NCI-H2227 (cell line): ENCODE results near the gene TMEM143.
A peak's percentile ranks its signal among the peaks of the same experiment; 100 is the strongest.
"Not testable (repeated sequence)": the region's sequence is repeated elsewhere in the genome, so short reads cannot be mapped to it uniquely, and the experiment has no call there.

Experiments
- DNase-seq: peaks from one replicate; lab custom pipeline; 2025; ENCODE audit not compliant: unreplicated experiment; lab: John Stamatoyannopoulos, UW

The TMEM143 gene

GRCh38 chr19:48391100-48392005 is 27.6 kb upstream of the TMEM143 start, which contains the start of gene KDELR1:
KDELR1 (minus strand) TSS chr19:48391551; CDS start chr19:48391358, 193 bp downstream.
- peak; percentile 68 for DNase-seq

GRCh38 chr19:48390188-48391099 is 26.7 kb upstream of the TMEM143 start:
- DNase-seq: peak; percentile 29

- no peak for DNase-seq
Measured at GRCh38 chr19:48386981-48387380, 23.2 kb upstream of the TMEM143 start.

GRCh38 chr19:48385461-48386087 is 21.8 kb upstream of the TMEM143 start:
- DNase-seq: no peak

DNA sequence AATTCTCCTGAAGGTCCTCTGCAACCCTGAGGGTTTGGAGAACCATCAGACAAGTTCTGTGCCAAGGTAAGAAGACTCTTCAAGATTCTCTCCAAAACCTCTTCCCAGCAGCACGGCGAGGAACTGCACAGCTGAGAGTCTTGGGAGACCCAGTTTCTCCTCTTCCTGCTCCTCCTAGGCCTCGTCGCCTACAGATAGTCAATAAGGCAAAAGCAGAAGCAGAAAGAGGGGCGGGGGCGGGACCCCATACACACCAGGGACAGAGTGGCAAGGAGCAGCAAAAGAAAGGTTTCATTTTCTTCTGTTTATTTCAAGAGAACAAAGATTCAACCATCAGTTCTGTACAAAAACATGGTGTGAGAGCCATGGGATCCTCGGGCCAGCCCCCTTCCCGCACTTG is 18.5 kb upstream of the TMEM143 start:
- no peak for DNase-seq

DNA sequence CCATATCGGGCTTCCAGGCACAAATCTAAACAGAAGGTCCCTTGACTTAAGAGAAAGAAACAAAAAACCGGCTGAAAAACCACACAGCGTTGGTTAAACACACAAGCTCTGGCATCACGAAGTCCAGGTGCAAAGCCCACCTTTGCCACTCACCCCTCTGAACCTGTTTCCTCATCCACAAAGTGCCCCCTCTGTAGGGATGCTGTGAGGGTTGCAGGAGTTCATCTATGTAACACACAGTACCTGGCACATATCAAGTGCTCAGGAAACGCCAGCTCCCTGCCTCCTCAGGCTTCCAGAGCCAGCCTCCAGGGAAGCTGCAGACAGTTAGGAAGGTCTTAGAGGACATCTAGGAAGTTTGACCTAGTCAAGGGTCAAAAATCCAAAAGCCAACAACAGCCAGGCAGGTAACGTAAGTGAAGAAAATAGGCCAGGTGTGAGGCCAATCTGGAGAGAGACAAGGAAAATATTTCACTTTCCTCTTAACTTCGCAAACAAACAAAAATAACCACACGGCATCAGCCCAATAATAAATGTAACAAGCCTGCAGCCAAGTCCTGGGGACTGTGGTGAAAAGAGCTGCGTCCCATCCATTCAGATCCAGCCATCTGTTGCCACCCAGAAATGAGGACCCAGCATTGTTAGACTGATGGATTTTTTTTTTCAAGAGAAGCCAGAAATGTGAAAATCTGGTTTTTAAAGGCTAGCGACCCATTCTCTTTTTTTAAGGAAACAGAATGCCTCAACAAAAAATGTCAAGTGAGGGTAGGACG is 17.6 kb upstream of the TMEM143 start:
- no peak for DNase-seq

DNA sequence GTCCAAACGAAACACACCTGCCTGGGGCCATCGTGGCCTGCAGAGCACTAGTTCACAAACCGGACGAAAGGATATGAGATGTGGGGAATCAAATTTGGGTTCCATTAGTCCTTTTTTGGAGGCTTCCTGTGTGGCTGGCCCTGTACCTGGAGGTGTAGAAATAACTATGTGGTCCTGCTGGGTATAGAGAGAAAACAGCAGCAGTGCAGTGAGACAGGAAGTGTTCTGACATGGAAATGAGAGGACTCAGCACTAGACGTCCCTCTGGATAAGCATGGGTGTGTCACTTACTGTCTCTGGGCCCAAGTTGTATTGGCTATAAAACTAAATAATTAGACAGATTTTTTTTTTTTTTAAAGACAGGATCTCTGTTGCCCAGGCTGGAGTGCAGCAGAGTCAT is 15.3 kb upstream of the TMEM143 start:
- DNase-seq: no peak

GRCh38 chr19:48378194-48378570 is 14.4 kb upstream of the TMEM143 start:
- DNase-seq: no peak

- DNase-seq: no peak
Measured at GRCh38 chr19:48373567-48373966, 9.8 kb upstream of the TMEM143 start.

DNA sequence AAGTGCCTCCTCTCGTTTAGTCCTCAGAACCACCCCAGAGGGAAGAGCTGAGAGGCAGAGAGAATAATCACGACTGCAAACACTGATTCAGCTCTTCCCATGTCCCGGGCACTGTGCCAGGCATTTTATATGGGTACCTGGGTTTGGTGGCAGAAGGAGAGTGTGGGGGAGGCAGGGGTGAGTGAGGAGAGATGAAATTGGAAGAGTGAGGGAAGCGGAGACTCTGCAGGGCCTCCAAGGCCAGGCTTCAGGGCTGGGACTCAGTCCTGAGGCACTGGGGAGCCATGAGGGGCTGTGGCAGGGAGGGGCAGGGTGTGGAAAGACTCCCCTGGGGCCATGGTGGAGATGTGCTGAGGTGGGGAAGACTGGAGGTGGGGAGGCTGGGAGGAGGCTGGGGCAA is 9.2 kb upstream of the TMEM143 start:
- DNase-seq: peak; percentile 55

DNA sequence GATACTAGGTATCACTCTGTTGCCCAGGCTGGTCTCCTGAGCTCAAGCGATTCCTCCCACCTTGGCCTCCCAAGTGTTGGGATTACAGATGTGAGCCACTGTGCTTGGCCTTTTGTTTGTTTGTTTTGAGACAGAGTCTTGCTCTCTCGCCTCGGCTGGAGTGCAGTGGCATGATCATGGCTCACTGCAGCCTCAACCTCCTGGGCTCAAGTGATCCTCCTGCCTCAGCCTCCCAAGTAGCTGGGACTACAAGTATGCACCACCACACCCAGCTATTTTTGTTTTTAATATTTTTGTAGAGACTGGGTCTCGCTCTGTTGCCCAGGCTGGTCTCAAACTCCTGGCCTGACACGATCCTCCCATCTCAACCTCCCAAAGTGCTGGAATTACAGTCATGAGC is 8.0 kb upstream of the TMEM143 start:
- DNase-seq: not testable (repeated sequence)

DNA sequence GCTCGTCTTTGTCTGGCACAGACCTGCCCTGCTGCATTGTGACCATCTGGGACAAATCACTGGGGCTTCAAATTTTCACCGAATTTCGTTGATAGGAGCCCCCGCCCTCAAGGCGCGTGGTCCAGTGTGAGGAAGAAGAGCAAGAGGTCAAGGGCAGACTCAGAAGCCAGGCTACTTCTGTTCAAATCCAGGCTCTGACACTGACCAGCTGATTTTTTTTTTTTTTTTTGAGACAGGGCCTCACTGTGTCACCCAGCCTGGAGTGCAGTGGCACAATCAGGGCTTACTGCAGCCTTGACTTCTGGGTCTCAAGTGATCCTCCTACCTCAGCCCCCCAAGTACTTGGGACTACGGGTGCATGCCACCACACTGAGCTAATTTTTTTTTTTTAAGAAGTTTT is 7.6 kb upstream of the TMEM143 start:
- no peak for DNase-seq

DNA sequence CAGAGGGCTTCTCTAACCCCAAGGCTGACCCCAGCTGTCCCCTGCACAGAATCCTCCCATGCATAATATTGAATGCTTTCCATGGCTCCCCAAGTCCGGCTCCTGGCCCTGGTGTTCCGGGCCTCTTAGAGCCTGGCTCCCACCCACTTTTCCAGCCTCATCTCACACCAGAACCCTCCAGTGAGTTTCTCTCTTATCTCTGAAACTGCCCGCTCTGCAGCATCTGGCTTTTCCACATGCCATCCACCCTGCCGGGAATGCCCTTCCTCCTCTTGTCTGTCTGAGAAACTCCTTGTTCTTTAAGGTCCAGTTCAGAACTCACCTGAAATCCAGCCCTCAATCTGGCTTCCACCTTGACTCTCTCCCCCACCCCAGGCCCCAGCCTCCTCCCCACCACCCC is 7.2 kb upstream of the TMEM143 start:
- no peak for DNase-seq

DNA sequence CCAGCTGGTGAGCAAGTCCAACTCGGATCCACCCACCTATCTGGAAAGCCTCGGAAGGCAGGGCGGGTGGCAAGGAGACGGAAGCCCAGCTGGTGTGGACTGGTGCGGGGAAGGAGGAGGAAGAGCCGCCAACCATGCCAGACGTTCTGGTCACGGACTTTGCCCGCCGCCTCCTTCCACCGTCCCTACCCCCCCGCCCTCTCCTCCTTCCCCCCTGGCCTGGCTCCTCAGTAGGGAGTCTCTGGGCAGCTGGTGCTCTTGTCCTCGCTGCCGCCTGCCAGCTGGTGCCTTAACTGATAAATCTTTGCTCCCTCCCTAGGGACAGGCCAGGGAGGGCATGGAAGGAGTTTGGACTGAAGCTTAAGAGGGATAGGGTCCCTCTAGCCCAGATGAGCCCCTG is 5.2 kb upstream of the TMEM143 start:
- DNase-seq: no peak

- no peak for DNase-seq
Measured at GRCh38 chr19:48367855-48368254, 4.1 kb upstream of the TMEM143 start.

- DNase-seq: no peak
Measured at GRCh38 chr19:48365602-48366001, 1.9 kb upstream of the TMEM143 start.

GRCh38 chr19:48364598-48365348 is 1.0 kb upstream of the TMEM143 start:
- no peak for DNase-seq

DNA sequence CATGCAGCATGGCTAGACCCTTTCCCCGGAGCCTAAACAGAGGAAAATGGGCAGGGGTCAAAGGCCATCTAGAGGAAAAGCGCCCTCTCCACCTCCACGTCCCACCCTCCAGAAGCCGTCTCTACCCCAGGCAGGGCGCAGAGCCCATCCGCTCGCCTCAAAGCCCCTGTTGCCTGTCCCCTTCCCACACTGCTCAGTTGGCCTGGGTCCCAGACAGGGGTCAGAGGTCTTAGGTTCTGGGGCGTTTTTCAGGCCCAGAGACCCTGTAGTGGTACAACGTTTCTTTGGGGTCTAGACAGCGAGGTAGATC is 285 bp downstream of the TMEM143 start:
- no peak for DNase-seq

- peak; percentile 94 for DNase-seq
Measured at GRCh38 chr19:48362716-48363499, 832 bp downstream of the TMEM143 start.
